ENCODE measurements around the gene ANKRD11. TPM values are rescaled to one million over a fixed set of nuclear protein-coding genes. Genes with fewer than 3 reads are reported as not detected.

The ANKRD11 gene
- total RNA-seq, 1 donor: 80.8 TPM

DNA sequence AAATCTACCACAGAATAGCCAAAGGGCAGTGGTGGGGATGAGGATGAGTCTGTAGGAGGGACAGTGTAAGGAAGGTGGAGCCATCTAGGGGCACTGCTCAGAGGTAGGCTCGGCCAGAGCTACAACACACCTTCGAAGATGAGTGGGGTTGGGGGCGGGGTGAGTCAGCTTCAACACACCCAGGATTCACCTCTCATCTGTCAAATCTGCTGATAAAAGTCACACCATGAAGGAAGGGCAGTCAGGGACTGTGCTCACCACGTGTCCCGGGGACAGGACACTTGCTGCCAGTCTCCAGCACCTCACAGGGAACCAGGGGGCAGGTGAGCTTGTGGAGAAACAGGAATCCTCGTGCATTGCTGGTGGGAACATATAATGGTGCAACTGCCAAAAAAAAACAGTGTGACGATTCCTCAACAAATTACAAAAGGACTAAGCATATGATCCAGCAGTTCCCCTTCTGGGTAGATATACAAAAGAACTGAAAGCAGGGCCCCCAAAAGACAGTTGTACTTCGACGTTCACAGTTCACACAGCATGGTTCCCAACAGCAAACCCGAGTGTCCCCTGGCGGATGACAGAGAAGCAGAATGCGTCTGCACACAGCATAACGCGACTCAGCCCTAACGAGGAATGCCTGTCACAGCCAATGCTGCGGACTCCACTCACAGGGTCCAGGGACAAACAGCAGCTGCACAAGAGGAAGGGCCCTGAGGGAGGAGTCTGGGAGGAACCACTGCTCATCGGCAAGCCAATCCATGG lies 133.1 kb downstream of the ANKRD11 start:
- DNase-seq (ENCODE audit: low read depth in 2 of 3, low spot score in 2 of 3): peak in 2 of 3 donors; percentile 43 to 64

DNA sequence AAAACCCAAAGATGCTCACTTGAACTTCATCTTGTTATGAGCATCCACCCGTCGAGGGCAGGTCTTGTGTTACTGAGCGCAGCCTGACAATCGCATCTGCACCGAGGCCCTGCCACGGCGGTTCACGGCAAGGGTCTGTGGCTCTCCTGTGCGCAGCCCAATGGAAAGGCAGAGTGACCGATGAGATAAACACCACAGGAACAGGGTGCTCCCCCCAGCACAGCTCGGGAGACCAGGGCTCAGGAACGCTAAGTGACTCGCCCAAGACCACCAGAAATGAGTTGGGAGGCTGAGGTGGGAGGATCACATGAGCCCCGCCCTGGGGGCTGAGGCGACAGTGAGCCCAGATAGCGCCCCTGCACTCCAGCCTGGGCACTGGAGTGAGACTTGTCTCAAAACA lies 134.7 kb downstream of the ANKRD11 start:
- DNase-seq (ENCODE audit: low read depth in 2 of 3, low spot score in 2 of 3): no peak

DNA sequence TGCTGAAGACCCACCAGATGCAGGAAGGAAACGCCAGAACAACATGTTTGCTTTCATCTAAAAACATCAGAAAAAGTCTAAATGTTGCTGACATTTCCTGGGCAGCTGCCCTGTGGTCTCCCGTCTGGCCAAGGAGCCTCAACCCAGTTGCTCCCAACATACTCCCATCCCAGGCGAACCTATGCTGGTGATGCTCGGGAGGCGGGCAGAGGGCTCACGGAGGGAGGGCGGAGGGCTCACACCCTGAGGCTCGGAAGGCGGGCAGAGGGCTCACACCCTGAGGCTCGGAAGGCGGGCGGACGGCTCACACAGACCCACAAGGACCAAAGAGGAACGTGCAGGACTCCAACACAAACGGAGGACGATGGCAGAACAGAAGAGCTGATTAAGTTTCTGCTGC lies 135.4 kb downstream of the ANKRD11 start:
- DNase-seq (ENCODE audit: low read depth in 2 of 3, low spot score in 2 of 3): no peak

DNA sequence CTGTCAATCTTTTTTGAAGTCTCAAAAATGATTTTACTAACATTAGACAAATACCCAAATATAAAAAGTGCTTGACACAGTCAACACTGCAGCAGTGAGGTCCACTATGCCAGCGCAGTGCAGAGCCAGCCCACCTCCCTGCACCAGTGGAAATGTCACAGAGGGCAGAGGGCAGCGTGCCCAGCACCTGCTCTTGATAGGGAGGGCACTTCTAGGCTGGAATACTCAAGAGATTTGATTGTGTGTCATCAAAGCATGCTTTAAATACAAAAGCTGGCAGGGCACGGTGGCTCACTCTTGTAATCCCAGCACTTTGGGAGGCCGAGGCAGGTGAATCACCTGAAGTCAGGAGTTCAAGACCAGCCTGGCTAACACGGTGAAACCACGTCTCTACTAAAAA lies 136.0 kb downstream of the ANKRD11 start:
- DNase-seq (ENCODE audit: low read depth in 2 of 3, low spot score in 2 of 3): no peak

DNA sequence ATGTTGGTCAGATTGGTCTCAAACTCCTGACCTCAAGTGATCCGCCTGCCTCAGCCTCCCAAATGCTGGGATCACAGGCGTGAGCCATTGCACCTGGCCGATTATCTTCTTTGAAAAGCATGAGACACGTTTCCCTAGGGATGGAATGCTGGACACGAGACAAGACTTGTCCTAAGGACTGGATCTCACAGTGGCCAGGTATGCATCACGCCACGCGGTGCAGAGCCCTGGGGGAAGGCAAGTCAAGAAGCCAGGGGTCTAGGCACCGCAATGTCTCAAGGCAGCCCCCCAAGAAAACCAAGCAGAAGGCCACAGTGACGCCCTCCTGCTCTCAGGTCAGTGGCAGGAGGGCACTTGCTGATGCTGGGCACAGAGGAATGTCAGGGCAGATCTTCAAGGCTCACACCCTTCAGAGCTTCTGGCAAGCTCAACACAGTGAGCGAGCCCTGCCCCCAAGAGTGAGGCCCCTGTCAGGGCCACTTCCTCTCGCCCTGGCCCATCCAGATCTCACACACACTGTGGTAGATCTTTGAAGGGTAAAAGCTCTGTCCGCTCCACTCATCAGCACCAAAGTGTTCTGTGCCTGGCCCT lies 138.2 kb downstream of the ANKRD11 start:
- no peak for DNase-seq (ENCODE audit: low read depth in 2 of 3, low spot score in 2 of 3)

DNA sequence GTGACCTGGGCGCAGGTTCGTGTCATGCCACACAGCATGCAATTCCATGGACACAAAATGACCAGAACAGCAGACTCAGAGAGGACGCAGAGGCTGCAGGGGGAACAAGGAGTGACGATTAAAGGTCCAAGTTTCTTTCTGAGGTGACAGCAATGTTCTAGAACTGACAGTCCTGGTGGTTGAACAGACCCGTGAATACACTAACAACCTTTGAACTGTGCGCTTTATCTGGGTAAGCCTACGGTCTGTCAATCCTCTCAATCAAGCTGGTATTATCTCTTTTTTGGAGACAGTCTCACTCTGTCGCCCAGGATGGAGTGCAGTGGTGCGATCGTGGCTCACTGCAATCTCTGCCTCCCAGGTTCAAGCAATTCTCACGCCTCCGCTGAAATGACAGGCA lies 138.7 kb downstream of the ANKRD11 start:
- DNase-seq (ENCODE audit: low read depth in 2 of 3, low spot score in 2 of 3): no peak

DNA sequence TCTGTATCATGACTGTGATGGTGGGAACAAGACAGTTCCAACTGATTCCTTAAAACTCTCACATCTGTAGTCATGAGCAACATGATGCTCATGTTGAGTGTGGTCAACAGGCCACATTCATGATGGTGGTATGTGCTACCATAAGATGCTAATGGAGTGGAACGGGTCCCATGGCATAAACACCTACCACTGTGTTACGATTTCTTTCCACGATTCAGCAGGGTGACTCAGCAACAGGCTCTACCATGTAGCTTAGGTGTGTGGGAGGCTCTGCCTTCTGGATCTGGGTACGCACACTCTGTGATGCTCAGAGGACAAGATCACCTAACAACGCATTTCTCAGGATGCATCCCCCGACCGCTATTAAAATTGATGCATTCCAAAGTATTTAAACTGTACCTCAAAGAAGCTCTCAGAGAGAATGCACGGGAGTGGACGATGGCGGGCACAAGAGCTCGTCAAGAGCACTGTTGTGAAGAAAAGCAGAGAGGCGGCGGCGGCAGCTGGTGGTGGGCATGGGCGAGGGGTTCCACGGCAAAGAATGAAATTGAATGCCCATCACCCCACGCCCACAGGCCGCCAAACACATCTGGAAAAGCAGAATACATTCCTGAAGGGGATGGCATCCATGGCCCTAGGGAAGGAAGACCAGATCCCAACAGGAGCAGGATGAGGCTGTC lies 139.5 kb downstream of the ANKRD11 start:
- DNase-seq (ENCODE audit: low read depth in 2 of 3, low spot score in 2 of 3): no peak

GRCh38 chr16:89349947-89350633 lies 140.3 kb downstream of the ANKRD11 start:
- DNase-seq (ENCODE audit: low read depth in 2 of 3, low spot score in 2 of 3): no peak

- no peak for DNase-seq (ENCODE audit: low read depth in 2 of 3, low spot score in 2 of 3)
Observed at GRCh38 chr16:89347807-89348206, 142.6 kb downstream of the ANKRD11 start.

DNA sequence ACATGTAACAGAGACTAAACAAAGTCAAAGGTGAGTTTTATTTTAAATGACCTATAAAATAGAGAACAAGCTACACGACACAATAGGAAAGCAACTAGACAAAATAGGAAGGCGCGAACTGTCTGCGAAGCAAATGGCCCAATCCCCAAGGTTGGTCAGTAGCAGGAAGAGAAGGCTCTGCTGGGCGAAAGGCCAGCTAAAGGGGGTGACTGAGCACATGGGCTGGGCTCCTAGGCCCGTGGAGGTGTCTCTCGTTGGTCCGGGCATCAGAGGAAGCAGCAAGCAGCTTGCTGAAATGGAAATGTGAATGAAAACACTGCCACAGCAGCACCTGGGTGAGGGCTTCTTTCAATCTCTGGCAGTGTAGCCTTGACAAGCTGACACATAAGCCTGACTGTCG lies 143.5 kb downstream of the ANKRD11 start:
- no peak for DNase-seq (ENCODE audit: low read depth in 2 of 3, low spot score in 2 of 3)

- no peak for DNase-seq (ENCODE audit: low read depth in 2 of 3, low spot score in 2 of 3)
Observed at GRCh38 chr16:89345642-89346150, 144.7 kb downstream of the ANKRD11 start.

DNA sequence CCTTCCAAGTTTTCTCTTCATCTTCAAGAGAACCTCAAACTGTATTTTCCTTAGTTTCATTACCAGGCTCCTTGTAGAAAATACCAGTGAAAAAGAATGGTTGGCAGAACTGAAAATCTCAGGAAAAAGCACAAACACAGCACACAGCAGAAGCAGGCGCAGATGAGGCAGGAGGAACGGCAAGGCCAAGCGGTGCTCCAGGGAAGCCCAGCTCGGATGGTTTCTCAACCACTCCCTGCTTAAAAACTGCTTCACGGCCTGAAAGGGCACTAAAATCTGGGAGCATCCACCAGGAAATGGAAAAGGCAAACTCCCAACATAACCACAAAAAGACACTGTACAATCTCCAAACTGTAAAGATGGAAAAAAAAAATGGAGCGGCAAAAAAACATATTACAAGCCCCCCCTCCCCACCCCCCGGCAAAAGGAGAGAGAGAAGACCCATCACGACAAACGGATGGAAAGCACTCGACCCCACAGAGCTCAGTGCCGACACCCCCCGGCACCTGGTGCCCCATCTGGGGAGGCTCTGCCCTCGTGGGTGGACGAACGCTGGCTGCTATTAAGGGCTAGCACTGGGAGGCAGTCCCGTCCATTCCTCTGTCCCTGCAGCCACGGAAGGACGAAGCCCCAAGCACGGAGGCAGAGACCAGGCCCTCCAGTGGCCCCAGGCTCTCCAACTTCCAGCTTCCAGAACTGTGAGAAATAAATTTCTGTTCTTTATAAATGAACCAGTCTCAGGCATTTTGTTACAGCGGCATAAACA lies 145.3 kb downstream of the ANKRD11 start:
- DNase-seq (ENCODE audit: low read depth in 2 of 3, low spot score in 2 of 3): no peak

GRCh38 chr16:89344458-89344834 lies 145.9 kb downstream of the ANKRD11 start:
- no peak for DNase-seq (ENCODE audit: low read depth in 2 of 3, low spot score in 2 of 3)

DNA sequence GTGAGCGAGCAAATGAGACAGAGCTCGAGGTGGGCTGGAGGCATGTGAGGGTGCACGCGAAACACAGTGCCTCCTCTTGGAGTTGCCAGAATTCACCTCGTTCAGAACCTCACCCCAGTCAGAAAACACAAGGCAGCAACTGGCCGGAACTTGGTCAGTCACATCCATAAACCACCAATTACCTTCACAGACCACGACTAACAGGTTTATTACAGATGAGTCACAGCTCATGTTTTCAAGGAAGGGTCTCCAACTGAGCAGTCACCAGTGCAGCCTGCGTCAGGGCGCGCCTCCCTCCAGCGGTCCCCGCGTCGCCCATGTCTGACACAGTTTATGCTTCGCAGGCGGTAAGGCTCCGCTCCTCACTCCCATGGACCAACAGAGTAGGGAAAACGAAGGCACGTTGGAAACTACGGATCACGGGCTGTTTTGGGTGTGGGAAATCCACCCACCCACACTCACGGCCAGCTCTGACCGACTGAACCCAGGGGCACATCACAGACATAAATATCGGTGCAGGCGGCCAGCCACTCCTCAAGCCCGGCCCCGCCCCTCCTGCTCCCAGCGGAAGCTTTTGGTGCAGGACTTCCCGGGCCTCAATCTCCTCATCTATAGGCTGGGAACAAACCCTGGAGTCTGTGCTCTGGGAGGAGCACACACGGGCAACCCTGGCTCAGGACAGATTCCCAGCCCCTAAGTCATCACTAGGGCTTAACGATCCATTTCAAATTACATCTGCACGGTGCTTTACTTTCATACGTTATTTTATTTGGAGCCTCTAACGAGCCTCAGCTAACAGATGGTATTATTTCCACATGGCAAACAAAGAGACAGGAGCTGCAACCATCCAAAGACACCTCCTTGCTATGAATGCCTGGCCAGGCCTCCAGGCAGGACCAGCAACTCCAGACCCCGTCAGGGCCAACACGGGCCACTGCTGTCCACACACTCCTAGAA lies 146.6 kb downstream of the ANKRD11 start:
- no peak for DNase-seq (ENCODE audit: low read depth in 2 of 3, low spot score in 2 of 3)

GRCh38 chr16:89341697-89342694 lies 148.4 kb downstream of the ANKRD11 start:
- no peak for DNase-seq (ENCODE audit: low read depth in 2 of 3, low spot score in 2 of 3)

DNA sequence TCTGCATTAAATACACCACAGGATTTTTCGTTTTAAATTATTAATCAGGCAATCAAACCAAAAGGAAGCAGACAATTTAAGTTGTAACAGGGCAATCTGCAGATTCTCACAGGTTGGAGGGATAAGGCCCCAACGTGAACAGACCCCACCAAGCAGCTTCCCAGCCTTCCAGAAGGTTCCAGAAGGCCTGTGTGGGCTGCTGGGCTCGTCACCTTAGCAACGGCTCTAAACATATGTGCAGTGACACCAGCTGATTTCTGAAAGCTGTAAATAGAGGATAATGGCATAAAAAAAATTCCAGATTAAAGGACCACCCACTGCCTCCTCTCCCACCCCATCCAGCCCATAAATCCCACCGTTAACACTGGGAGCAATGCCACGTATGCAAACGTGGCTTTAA lies 149.1 kb downstream of the ANKRD11 start:
- no peak for DNase-seq (ENCODE audit: low read depth in 2 of 3, low spot score in 2 of 3)

- DNase-seq (ENCODE audit: low read depth in 2 of 3, low spot score in 2 of 3): no peak
Observed at GRCh38 chr16:89338863-89339262, 151.5 kb downstream of the ANKRD11 start.

- DNase-seq (ENCODE audit: low read depth in 2 of 3, low spot score in 2 of 3): no peak
Observed at GRCh38 chr16:89337965-89338364, 152.4 kb downstream of the ANKRD11 start.

Data from hematopoietic multipotent progenitor cell (in vitro differentiated cells).